Uterus (tissue), 4 donors: ENCODE results near the gene UPF2. TPM values are rescaled to one million over a fixed set of nuclear protein-coding genes. Genes with fewer than 3 reads are reported as not detected.

Source experiments
- DNase-seq, 2 donors: peaks; one replicate each; pipeline ENCODE4 v3.0.0-alpha.2; 2019 to 2020
- H3K27ac ChIP-seq, 2 donors: fragments of 200-600 bp; sonication (generic); 1 replicate in 1 of 2; 2 replicates in 1 of 2; pipeline ENCODE4 v1.5.1; 2016 to 2018
- H3K27me3 ChIP-seq, 2 donors: fragments of 200-600 bp; sonication (generic); one replicate each; pipeline ENCODE4 v1.5.1; 2018 to 2019; ENCODE audit warnings: control low read depth in 1 of 2
- H3K36me3 ChIP-seq, 2 donors: fragments of 200-600 bp; sonication (generic); one replicate each; pipeline ENCODE4 v1.5.1; 2019; ENCODE audit warnings: control low read depth in 1 of 2
- H3K4me1 ChIP-seq, 2 donors: fragments of 200-600 bp; sonication (generic); one replicate each; pipeline ENCODE4 v1.5.1; 2018 to 2019; ENCODE audit warnings: control low read depth in 1 of 2
- H3K4me3 ChIP-seq, 2 donors: fragments of 200-600 bp; sonication (generic); 1 replicate in 1 of 2; 2 replicates in 1 of 2; pipeline ENCODE4 v1.5.1; 2018 to 2019; ENCODE audit warnings: mild to moderate bottlenecking in 1 of 2
- H3K9me3 ChIP-seq, 2 donors: fragments of 200-600 bp; sonication (generic); one replicate each; pipeline ENCODE4 v1.5.1; 2019; ENCODE audit warnings: control low read depth in 1 of 2
- CTCF ChIP-seq, 4 experiments: fragments of 200-600 bp in 2 of 4; fragments of 450-650 bp in 2 of 4; sonication (generic) in 2 of 4; IDR thresholded peaks; one replicate each; pipeline ENCODE4 v1.5.1; 2016 to 2019; ENCODE audit warnings: antibody characterized with exemption in 4 of 4, mild to moderate bottlenecking in 2 of 4, moderate library complexity in 1 of 4
- POLR2A ChIP-seq, 2 donors: fragments of 450-650 bp; IDR thresholded peaks; one replicate each; pipeline ENCODE4 v1.6.1; 2016; ENCODE audit warnings: antibody characterized with exemption in 2 of 2, mild to moderate bottlenecking in 1 of 2, moderate library complexity in 1 of 2
- intact Hi-C: fragments of 100-400 bp; cut with DNase I; formaldehyde crosslinking; loops from one replicate; pipeline ENCODE4 v1.15.1; 2023; ENCODE audit warnings: low total_unique reads
- total RNA-seq, 4 donors: library from RNA; depleted of rRNA in 3 of 4; stranded (reverse); fragments of >200 nt in 3 of 4; gene quantifications; one replicate each; pipeline versions ENCODE4 v1.1.0 to v1.2.4, GENCODE V29; 2014 to 2023
- donor health status: DM: yes; HTN: yes; CAD: no.

The UPF2 gene
- total RNA-seq, 4 donors from 2014 or later: 17.4 to 35.7 (median 28.0) TPM

- Histone ChIP-seq H3K36me3 (no peaks in the 10 kb centered on the region), H3K9me3 (no peaks in the 10 kb centered on the region), H3K4me1 (no peaks in the 10 kb centered on the region), H3K27me3 (no peaks in the 10 kb centered on the region), H3K4me3 (no peak overlapping the region), H3K27ac (no peak overlapping the region)
- no peak for DNase-seq
- intact Hi-C loops: no loop called here
- no peak for TF ChIP-seq CTCF (IDR thresholded peaks at IDR 0.05)
- TF ChIP-seq POLR2A (IDR thresholded peaks at IDR 0.05): no peak
Measured at GRCh38 chr10:11930312-11930978, 112.2 kb downstream of the UPF2 start.

GRCh38 chr10:11927746-11928145 lies 114.9 kb downstream of the UPF2 start:
- Histone ChIP-seq H3K27ac (no peak overlapping the region), H3K4me3 (no peak overlapping the region), H3K4me1 (no peaks in the 10 kb centered on the region), H3K27me3 (no peaks in the 10 kb centered on the region), H3K36me3 (no peaks in the 10 kb centered on the region), H3K9me3 (no peaks in the 10 kb centered on the region)
- TF ChIP-seq CTCF (IDR thresholded peaks at IDR 0.05) (no peak), POLR2A (IDR thresholded peaks at IDR 0.05) (no peak)
- DNase-seq: no peak
- intact Hi-C loops: no loop called here

- no peak for DNase-seq
- Histone ChIP-seq H3K9me3 (no peaks in the 10 kb centered on the region), H3K27me3 (no peaks in the 10 kb centered on the region), H3K4me3 (no peak overlapping the region), H3K4me1 (no peaks in the 10 kb centered on the region), H3K27ac (no peak overlapping the region), H3K36me3 (no peaks in the 10 kb centered on the region)
- TF ChIP-seq POLR2A (IDR thresholded peaks at IDR 0.05): no peak
- TF ChIP-seq CTCF (IDR thresholded peaks at IDR 0.05): no peak
- intact Hi-C loops: no loop called here
Measured at GRCh38 chr10:11921800-11922392, 120.7 kb downstream of the UPF2 start.

- TF ChIP-seq POLR2A (IDR thresholded peaks at IDR 0.05) (no peak), CTCF (IDR thresholded peaks at IDR 0.05) (no peak)
- Histone ChIP-seq H3K27ac (no peak overlapping the region), H3K4me1 (no peaks in the 10 kb centered on the region), H3K36me3 (no peaks in the 10 kb centered on the region), H3K9me3 (no peaks in the 10 kb centered on the region), H3K4me3 (no peak overlapping the region), H3K27me3 (no peaks in the 10 kb centered on the region)
- intact Hi-C loops: no loop called here
- DNase-seq: no peak
Measured at GRCh38 chr10:11919271-11919670, 123.3 kb downstream of the UPF2 start.

GRCh38 chr10:11918384-11918783 lies 124.2 kb downstream of the UPF2 start:
- Histone ChIP-seq H3K9me3 (no peaks in the 10 kb centered on the region), H3K36me3 (no peaks in the 10 kb centered on the region), H3K4me1 (no peaks in the 10 kb centered on the region), H3K27me3 (no peaks in the 10 kb centered on the region), H3K4me3 (no peak overlapping the region), H3K27ac (no peak overlapping the region)
- TF ChIP-seq CTCF (IDR thresholded peaks at IDR 0.05): no peak
- no peak for TF ChIP-seq POLR2A (IDR thresholded peaks at IDR 0.05)
- DNase-seq: no peak
- intact Hi-C loops: no loop called here
